Endothelial cell of umbilical vein (primary cell): Measurements from ENCODE around the gene HAUS6.

ENCODE experiments used
- EZH2 ChIP-seq: IDR thresholded peaks from 2 replicates; pipeline ENCODE4 v1.6.1; 2012; ENCODE audit warnings: borderline replicate concordance, low read depth, mild to moderate bottlenecking, moderate library complexity, low read length, inconsistent platforms; ENCODE audit not compliant: severe bottlenecking
- FOS ChIP-seq: IDR thresholded peaks from 2 replicates; pipeline ENCODE4 v1.6.1; 2011; ENCODE audit warnings: mild to moderate bottlenecking, low read length, moderate library complexity, borderline replicate concordance; ENCODE audit not compliant: insufficient read depth
- GATA2 ChIP-seq: IDR thresholded peaks from 2 replicates; pipeline ENCODE4 v1.7.0; 2011; ENCODE audit warnings: low read depth, mild to moderate bottlenecking, moderate library complexity, mixed read lengths, low read length; ENCODE audit not compliant: insufficient read length, insufficient read depth
- JUN ChIP-seq: IDR thresholded peaks from 2 replicates; pipeline ENCODE4 v1.6.1; 2011; ENCODE audit warnings: borderline replicate concordance, low read depth; ENCODE audit not compliant: insufficient read length, insufficient read depth
- MYC ChIP-seq: IDR thresholded peaks from one replicate; pipeline ENCODE4 v1.6.1; 2011; ENCODE audit warnings: mild to moderate bottlenecking, low read depth, low read length
- POLR2A ChIP-seq: IDR thresholded peaks from 2 replicates; pipeline ENCODE4 v1.6.1; 2012; ENCODE audit warnings: low read depth, mild to moderate bottlenecking, control low read depth, low read length
- POLR2AphosphoS5 ChIP-seq: IDR thresholded peaks from 2 replicates; pipeline ENCODE4 v1.6.1; 2012; ENCODE audit warnings: low read depth, mild to moderate bottlenecking, control low read depth, low read length, moderate library complexity; ENCODE audit not compliant: insufficient read depth
- TF ChIP-seq, protein P1 (sequence below), 2 donors: IDR thresholded peaks; 1 replicate in 1 of 2; 2 replicates in 1 of 2; pipeline ENCODE4 v1.5.1; 2011; ENCODE audit warnings: low read length in 2 of 2, mild to moderate bottlenecking in 2 of 2, moderate library complexity in 2 of 2, control low read depth in 1 of 2, inconsistent platforms in 1 of 2, low read depth in 1 of 2; ENCODE audit not compliant: insufficient read depth in 1 of 2; ENCODE audit errors: extremely low read depth in 1 of 2
- TF ChIP-seq, protein P2 (sequence below): IDR thresholded peaks from 2 replicates; pipeline ENCODE4 v1.6.1; 2011; ENCODE audit not compliant: insufficient read depth, insufficient read length

DNA sequence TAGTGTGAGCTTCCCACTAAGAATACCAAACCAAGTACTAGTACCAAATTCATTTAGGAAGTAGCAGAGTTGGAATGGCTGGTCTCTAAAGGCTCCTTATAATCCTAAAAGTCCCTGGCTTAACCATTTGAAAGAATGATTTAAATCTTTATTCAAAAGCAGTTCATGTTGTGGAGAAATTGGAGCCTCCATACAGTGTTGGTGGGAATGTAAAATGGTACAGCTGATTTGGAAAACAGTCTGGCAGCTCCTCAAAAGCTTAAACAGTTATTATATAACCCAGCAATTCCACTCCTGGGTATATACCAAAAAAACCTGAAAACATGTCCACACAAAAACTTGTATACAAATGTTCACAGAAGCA is 21.7 kb upstream of the HAUS6 start:
- TF ChIP-seq, protein P1, sequence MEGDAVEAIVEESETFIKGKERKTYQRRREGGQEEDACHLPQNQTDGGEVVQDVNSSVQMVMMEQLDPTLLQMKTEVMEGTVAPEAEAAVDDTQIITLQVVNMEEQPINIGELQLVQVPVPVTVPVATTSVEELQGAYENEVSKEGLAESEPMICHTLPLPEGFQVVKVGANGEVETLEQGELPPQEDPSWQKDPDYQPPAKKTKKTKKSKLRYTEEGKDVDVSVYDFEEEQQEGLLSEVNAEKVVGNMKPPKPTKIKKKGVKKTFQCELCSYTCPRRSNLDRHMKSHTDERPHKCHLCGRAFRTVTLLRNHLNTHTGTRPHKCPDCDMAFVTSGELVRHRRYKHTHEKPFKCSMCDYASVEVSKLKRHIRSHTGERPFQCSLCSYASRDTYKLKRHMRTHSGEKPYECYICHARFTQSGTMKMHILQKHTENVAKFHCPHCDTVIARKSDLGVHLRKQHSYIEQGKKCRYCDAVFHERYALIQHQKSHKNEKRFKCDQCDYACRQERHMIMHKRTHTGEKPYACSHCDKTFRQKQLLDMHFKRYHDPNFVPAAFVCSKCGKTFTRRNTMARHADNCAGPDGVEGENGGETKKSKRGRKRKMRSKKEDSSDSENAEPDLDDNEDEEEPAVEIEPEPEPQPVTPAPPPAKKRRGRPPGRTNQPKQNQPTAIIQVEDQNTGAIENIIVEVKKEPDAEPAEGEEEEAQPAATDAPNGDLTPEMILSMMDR (IDR thresholded peaks at IDR 0.05; ENCODE audit: extremely low read depth in 1 of 2, insufficient read depth in 1 of 2, low read depth in 1 of 2, low read length in 2 of 2) = no peak
- TF ChIP-seq POLR2AphosphoS5 (no peak), POLR2A (no peak), EZH2 (no peak), MYC (no peak), JUN (no peak), GATA2 (no peak), FOS (no peak)
- TF ChIP-seq, protein P2, sequence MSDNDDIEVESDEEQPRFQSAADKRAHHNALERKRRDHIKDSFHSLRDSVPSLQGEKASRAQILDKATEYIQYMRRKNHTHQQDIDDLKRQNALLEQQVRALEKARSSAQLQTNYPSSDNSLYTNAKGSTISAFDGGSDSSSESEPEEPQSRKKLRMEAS = no peak
